SU-DHL-6 (cell line): ENCODE measurements around the gene FUCA1.

Experiments used
- CTCF ChIP-seq: fragments of 200-600 bp; sonication (generic); IDR thresholded peaks from one replicate; pipeline ENCODE4 v1.5.1; 2017; ENCODE audit warnings: antibody characterized with exemption, mild to moderate bottlenecking, low read length, moderate library complexity; ENCODE audit not compliant: insufficient read depth, poor library complexity, severe bottlenecking
- EZH2phosphoT487 ChIP-seq: fragments of 200-600 bp; sonication (generic), shearing (Covaris generic); conservative IDR thresholded peaks from 2 replicates; pipeline ENCODE4 v1.6.1; 2018; ENCODE audit warnings: mild to moderate bottlenecking, antibody characterized with exemption, low read length, moderate library complexity, mixed read lengths

GRCh38 chr1:23889074-23889473, 21.0 kb upstream of the FUCA1 start:
- TF ChIP-seq CTCF (no peak), EZH2phosphoT487 (no peak)
